Sigmoid colon (tissue), 4 donors: ENCODE measurements around the gene AGAP2.

Experiments
- CTCF ChIP-seq, 4 experiments: fragments of 450-650 bp in 3 of 4; fragments of 200-600 bp in 1 of 4; IDR thresholded peaks; one replicate each; pipeline ENCODE4 v1.5.1; 2016 to 2019; ENCODE audit warnings: antibody characterized with exemption in 4 of 4, mild to moderate bottlenecking in 3 of 4, moderate library complexity in 2 of 4
- EP300 ChIP-seq, 4 donors: sonication (generic); formaldehyde crosslinking; IDR thresholded peaks; one replicate each; pipeline ENCODE4 v1.6.1; 2017; ENCODE audit warnings: antibody characterized with exemption in 4 of 4
- POLR2AphosphoS5 ChIP-seq, 4 donors: sonication (generic); formaldehyde crosslinking; IDR thresholded peaks; one replicate each; pipeline ENCODE4 v1.6.1; 2017; ENCODE audit warnings: antibody characterized with exemption in 4 of 4

GRCh38 chr12:57760347-57760982, 21.9 kb upstream of the AGAP2 start:
- TF ChIP-seq CTCF (IDR thresholded peaks at IDR 0.05) = no peak
- TF ChIP-seq POLR2AphosphoS5 (IDR thresholded peaks at IDR 0.05) = no peak
- TF ChIP-seq EP300 (IDR thresholded peaks at IDR 0.05) = no peak
